ENCODE results near the gene SIX2.

Gene SIX2

DNA sequence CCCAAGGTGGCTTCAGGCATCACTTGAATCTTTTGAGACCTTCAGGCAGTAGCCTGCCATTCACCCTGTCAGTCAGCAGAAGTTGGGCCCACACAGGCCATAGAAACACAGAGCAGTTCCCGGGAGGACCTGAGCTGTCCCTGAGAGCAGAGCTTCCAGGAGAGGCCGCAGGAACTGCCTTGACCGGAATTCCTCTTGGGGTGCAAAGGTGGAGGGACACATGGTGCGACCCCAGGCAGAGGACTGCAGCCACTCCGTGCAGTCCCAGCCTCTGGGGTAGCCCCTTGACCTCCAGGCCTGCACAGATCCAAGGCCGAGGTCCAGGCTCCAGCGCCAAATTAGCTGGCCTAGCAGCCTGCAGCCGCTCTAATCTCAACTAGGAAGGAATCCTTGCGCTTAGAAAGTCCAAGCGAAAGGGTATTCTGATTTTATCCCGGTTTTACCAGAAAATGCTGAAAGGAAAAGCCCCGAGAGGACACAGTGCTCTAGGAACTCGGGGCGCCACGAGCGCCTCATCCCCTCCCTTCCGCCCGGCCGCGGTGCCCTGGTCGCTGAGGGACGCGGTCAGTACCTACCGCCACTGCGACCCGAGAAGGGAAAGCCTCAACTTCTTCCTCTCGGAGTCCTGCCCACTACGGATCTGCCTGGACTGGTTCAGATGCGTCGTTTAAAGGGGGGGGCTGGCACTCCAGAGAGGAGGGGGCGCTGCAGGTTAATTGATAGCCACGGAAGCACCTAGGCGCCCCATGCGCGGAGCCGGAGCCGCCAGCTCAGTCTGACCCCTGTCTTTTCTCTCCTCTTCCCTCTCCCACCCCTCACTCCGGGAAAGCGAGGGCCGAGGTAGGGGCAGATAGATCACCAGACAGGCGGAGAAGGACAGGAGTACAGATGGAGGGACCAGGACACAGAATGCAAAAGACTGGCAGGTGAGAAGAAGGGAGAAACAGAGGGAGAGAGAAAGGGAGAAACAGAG is 5.4 kb downstream of the SIX2 start:
- FAIRE-seq, result no peak
- no peak for DNase-seq (ENCODE audit: insufficient read length, low spot score)

DNA sequence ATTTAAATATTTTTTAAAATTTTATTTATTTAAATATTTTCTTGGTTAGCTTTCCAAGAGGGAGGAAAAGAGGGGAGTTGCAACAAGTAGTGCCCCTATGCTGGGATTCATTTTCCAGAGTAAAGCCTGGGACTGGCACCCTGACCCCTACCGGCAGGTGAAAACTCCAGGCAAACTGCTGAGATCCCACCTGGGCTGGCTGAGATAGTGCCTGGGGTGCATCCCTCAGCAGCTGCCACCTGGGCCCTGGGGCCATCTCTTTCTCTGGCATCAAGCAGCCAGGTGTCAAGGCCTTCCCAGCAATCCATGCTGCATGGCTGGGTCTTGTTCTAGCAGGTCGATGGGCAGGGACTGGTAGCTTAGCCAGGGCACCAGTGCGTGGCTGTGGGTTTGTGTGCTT is 6.6 kb downstream of the SIX2 start:
- no peak for FAIRE-seq

DNA sequence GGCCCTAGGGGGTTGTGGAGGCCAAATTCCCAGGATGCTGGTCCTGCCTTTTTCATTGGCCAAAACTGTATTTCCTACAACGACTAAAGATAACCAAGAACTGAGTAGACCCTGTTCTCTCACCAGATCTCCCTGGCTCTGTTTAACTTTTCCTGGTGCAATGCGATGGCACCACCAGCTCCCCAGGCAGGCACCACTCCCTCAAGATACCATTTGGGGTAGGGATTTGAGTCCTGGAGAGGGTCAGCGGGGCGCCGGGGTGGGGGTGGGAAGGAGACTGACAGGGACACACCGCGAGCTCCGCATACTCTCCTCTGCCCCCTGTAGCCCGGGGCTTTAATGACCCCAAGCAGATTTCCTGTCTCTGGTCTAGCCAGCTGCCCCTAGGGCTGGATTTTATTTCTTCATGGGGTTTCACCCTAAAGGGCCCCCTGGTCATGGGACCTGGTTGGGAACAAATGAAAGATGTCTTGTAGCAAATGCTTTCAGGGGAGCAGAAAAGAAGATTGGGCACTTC is 7.3 kb downstream of the SIX2 start:
- DNase-seq (ENCODE audit: insufficient read length, low spot score) (no peak), FAIRE-seq (no peak)

More for the DNA sequence above, 6.6 kb downstream of the SIX2 start:
- no peak for DNase-seq (ENCODE audit: insufficient read length, low spot score)

DNA sequence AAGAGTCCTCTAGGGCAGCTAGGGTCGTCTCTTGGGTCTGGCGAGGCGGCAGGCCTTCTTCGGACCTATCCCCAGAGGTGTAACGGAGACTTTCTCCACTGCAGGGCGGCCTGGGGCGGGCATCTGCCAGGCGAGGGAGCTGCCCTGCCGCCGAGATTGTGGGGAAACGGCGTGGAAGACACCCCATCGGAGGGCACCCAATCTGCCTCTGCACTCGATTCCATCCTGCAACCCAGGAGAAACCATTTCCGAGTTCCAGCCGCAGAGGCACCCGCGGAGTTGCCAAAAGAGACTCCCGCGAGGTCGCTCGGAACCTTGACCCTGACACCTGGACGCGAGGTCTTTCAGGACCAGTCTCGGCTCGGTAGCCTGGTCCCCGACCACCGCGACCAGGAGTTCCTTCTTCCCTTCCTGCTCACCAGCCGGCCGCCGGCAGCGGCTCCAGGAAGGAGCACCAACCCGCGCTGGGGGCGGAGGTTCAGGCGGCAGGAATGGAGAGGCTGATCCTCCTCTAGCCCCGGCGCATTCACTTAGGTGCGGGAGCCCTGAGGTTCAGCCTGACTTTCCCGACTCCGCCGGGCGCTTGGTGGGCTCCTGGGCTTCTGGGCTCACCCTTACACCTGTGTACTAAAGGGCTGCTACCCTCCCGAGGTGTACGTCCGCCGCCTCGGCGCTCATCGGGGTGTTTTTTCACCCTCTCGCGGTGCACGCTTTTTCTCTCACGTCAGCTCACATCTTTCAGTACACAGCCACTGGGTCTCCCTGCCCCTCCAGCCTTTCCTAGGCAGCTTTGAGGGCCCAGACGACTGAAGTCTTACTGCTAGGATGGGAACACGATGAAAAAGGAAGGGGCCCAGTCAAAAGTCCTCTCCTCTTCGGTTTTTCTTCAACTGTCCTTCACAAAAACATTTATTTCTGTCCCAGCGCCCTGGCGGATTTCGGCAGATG is 8.1 kb downstream of the SIX2 start:
- DNase-seq (ENCODE audit: insufficient read length, low spot score) (no peak), FAIRE-seq (no peak)

DNA sequence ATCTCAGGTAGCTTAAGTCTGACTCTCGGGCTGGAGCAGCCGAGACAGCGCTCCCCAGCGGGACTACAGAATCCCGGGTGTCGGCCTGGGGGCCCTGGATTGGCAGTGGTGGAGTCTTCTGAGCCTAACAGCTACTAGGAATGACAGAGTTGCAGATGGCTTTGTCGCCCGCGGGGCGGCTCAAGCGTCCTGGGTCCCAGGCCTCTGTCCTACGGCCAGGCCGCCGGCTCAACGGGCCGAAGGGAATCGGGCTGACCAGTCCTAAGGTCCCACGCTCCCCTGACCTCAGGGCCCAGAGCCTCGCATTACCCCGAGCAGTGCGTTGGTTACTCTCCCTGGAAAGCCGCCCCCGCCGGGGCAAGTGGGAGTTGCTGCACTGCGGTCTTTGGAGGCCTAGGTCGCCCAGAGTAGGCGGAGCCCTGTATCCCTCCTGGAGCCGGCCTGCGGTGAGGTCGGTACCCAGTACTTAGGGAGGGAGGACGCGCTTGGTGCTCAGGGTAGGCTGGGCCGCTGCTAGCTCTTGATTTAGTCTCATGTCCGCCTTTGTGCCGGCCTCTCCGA is 8.8 kb downstream of the SIX2 start:
- no peak for DNase-seq (ENCODE audit: insufficient read length, low spot score)

DNA sequence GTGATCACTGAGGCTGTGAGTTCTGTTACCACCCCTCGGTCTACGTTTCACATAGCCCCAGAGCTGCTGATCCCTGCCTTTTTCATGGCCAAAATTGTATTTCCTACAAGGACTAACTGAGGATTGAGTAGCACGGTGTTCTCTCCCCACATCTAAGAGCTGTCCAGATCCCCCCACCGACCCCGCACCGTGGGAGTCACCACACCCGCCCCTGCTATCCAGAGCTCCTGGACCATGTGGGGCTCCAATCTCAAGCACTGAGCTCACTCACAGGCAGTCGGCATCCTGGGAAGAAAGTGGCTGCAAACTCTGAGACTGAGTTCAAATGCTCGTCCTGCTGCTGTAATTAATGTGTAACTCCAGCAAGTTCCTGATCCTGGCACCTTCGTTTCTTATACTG is 9.7 kb downstream of the SIX2 start:
- DNase-seq (ENCODE audit: insufficient read length, low spot score) (no peak), FAIRE-seq (no peak)

More for the DNA sequence above, 8.8 kb downstream of the SIX2 start:
- FAIRE-seq, result no peak

DNA sequence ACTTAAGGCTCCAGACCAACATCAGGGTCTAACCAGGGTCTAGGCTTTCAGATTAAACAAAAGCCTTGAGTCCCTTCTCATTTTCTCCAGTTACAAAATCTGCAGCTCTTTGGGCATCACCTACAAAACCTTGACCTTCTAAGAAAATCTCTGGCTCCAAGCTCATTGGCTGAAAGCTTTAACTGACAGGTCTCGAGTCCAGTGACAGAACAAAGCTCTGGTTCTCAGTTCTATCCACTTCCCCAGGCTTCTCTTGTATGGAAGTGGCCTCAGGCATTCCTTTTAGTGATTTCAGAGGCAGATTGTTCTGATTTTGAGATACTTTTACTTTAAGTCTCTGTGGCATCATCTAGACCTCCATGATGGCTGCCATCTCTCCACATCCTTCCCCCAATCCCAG is 11.3 kb downstream of the SIX2 start:
- DNase-seq (ENCODE audit: insufficient read length, low spot score) (no peak), FAIRE-seq (no peak)

DNA sequence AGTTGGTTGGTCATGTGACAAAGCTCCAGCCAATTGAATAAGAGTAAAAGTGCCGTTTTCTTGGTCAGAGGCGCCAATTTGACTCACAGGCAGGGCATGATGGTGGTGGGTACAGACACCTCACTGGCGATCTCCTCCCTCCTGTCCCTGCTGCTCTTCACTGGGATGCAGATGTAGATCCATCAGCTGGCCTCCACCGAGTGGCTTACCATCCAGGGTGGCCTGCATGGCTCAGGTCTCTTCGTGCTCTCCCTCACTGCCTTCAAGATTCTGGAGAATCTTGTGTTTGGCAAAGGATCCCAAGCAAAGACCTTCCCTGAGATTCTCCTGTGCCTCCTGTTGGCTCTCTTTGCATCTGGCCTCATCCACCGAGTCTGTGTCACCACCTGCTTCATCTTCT is 12.9 kb downstream of the SIX2 start:
- DNase-seq (ENCODE audit: insufficient read length, low spot score) (no peak), FAIRE-seq (no peak)

DNA sequence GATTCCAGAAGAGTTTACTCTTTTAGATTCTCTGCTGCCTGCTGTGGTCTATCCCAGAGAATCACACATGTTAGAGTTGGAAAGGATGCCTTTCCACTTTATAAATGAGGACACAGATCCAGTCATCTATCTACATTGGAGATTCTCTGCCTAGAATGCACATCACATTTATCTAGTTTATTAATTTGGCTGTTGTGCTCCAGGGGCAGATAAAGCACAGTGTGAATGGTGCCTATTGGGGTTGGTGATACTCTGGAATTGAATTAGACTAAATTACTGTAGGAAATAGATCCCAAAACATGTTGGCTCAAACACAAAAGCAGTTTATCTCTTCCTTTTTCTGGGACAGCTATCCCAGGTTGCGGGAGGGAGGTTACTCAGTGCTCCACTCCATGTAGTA is 14.9 kb downstream of the SIX2 start:
- DNase-seq (ENCODE audit: insufficient read length, low spot score) (no peak), FAIRE-seq (no peak)

DNA sequence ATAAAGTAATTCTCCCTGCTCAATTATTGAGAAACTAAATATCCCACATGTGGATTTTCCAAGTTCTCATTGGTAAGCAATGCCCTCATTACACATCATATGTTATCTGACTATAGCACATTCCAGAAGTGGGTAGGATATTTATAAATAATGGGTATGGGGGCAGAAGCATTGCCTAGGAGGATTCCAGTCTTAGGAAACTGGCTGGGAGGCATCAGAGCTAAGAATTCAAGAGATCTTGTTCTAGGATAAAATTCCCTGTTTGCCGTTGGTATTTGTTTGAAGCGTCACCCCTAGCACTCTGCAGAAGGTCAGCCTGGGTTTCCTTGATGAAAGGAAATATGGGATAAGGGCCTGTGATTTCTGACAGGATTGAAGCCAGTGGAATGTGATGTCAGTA is 20.1 kb downstream of the SIX2 start:
- DNase-seq (ENCODE audit: insufficient read length, low spot score) (no peak), FAIRE-seq (no peak)

DNA sequence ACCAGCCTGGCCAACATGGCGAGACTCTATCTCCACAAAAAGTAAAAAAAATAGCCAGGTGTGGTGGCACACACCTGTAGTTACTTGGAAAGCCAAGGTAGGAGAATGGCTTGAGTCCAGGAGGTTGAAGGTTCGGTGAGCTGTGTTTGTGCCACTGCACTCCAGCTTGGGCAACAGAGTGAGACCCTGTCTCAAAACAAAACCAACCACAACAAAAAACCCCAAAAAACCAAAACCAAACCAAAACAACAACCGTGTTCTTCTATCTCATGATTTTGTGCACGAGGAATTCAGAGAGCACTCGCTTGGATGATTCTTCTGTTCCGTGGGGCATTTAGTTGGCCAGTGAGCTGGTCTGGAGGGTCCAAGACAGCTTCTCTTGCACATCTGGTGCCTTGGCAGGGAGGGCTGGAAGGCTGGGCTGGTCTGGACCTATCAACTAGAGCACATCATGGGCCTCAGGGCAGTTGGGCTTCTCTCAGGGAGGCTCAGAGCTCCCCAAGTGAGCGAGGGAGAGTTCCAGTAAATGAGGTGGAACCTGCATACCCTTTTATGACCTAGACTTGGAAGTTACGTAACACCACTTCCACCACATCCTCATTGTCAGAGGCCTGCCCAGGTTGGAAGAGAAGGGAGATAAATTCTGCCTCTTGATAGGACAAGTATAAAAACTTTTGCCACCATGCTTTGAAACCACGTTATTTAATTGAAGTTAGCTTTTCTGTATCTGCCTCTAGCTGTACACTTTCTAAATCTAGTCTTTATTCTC is 25.2 kb downstream of the SIX2 start:
- FAIRE-seq (no peak), DNase-seq (ENCODE audit: insufficient read length, low spot score) (no peak)

DNA sequence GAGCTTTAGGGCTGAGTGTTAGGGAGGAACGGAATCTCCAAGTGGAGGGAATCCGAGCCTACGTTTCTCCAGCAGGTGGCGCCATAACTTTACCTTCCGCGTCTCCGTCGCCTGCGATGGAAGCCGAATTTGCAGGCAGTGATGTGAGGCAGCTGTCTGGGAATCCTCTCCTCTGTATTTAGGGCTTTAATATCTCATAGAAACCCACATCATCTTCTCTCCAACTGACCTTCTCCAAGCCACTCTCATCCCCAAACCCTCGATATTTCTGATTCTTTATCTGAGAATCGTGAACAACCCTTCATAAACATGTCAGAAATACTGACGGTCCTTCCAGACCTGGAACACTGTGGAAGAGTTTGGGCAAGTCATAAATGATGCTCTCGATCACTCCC is 27.5 kb downstream of the SIX2 start:
- peak; percentile 93 for FAIRE-seq
- peak; percentile 71 for DNase-seq (ENCODE audit: insufficient read length, low spot score)

DNA sequence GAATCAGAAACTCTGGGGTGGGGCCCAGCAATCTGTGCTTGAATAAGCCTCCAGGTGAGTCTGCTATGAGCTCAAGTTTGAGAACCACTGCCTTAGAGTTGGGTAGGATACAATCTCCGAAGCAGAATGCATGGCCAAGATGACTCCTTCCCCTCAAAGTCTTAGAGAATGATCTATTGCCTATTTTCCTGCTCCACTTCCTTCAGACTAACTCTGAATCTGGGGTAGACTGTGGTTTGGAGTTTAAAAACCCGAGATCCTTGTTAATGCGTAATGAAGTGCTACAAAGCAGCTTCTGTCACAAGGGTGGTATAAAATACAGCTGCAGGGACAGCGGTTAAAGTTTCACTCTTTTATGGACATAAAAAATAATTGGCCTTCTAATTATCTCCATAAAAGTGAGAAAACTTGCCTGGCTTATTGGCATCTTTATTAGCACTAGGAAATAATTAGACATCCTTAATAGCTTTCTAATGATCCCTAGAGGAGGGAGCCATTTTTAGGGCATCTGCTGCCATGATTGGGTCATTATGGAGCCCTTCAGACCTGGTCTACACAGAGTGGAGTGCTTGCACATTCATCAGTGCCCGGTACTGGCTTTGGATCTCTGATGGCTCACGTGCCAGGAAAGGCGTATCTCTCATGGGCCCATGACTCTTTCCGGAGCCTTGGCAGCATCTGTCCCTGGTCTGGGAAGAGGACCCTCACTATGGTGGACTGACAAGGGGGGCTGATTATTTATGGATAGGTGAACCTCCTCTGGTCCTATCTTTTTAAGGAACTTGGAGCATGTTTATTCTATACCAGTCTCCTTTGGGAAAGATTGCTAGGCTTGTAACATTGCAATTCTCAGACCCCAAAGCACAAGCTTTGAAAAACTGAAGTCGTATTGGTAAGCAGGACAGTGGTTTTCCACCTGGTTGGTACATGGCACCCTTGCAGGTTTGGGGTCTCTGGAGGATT is 28.2 kb downstream of the SIX2 start:
- no peak for DNase-seq (ENCODE audit: insufficient read length, low spot score)

DNA sequence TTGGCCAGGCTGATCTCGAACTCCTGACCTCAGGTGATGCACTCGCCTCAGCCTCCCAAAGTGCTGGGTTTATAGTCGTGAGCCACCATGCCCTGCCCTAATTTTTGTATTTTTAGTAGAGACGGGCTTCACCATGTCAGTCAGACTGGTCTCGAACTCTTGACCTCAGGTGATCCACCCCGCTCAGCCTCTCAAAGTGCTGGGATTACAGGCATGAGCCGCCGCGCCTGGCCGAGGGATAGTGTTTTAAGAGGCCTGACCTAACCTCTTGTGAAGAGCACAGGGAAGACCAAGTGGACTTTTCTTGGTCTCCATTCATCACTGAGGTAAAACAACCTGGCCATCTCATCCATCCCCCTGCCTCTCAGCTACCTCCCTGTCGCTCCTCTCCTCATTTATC is 29.7 kb downstream of the SIX2 start:
- DNase-seq (ENCODE audit: insufficient read length, low spot score), result no peak
- FAIRE-seq, result no peak

More for the DNA sequence above, 28.2 kb downstream of the SIX2 start:
- FAIRE-seq, result no peak

DNA sequence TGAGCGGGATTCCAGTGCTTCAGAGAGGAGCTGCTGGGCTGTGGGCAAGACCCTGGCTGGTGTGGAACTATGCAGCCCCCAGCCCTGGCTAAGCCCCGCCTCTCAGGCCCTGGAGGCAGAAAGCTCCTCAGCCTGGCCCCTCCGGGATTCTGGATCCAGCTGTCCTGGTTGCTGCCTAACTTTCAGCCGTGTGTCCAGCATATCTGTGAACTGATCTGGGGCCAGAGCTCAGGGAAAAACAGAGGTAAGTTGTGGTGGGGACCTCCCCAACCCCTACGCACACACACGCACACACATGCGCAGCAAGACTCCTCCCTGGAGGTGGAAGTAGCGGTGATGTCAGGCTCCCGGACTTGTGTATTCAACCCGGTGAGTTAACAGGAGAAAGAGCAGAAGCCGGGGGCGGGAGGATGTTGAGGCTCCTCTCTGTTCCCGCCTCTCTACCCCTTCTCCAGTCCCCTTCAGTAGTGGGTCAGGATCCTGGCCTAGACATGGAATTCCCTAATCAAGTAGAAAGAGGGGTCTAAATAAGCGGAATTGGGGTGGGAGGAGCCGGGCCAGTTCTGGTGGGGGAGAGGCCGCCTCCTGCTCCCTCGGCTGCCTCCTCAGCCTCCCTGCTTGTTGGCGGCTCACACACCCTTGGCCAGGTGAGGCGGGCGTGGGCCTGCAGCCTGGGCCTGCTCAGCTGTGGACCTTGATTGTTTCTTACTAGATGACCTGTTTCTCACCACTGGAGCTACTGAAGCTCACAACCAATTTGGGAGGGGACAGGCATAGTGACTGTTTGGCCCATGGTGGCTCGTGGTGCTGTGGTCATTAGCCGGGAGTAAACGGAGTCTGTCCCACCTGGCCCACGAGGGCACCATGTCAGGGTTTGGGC is 33.4 kb downstream of the SIX2 start:
- no peak for DNase-seq (ENCODE audit: insufficient read length, low spot score)
- FAIRE-seq, result no peak

DNA sequence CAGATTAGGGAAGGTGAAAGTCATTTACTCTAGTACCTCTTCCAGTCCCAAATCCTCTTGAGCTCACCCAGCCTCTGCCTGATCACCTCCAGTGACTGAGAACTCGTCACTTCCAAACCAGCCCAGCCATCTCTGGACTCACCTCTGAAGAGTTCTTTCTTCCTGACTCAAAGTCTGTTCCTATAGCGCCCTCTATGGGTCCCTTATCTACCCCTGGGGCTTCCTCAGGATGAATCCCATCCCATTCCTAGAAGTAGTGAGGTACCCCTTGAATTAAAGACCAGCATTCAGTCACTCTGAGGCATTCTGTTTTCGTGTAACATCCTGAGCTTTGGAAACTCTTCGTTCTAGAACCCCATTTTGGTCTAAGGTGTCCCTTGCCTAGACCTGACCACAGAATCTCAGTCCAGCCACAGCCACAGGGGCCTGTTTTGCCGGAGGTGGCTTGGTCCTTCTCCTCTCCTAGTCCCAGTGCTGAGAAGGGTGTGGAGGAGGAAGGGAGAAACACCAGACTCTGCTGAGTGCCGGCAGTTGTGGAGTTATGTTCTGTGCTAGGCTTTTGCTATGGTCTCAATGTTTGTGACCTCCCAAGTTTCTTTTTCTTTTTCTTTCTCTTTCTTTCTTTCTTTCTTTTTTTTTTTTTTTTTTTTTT is 35.1 kb downstream of the SIX2 start:
- no peak for DNase-seq (ENCODE audit: insufficient read length, low spot score)
- FAIRE-seq, result no peak

DNA sequence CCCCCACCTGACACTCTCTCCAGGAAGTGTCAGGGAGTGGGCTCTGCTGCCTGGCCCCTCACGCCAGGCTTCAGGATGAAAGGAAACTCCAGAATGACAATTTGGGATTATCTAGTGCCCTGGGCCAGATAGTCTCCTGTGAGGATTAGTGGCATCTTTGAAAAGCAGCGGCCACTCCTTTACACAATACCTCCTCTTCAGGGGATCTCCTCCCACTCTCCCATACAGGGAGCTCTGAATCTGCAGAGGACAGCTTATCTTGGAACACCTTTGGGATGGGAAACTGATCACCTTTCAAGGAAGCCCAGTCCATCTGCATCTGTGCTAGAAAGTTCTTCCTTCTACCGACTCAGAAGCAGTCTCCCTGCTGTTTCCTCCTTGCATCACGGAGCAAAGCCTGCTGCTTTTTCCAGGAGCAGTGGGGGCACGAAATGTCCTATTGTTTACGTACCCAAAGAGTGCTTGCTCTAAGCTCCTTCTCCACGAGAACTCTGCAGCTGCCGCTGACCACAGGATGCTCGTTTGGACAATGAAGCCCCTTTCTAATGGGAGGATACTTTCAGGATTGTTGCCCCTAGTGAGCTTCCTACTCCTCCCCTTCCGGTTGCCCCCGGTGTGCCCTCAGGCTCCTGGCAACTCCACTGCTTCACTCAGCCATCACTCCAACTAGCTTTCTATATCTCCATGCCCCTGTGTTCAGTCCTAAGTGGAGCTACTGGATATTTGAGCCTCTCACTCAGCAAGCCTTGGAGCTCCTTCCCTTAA is 36.3 kb downstream of the SIX2 start:
- DNase-seq (ENCODE audit: insufficient read length, low spot score) (no peak), FAIRE-seq (no peak)

Measured in GM19239 (cell line).